HG03469 (cell line): ENCODE data around the gene USO1.
"Not testable (repeated sequence)": the region's sequence is repeated elsewhere in the genome, so short reads cannot be mapped to it uniquely, and the experiment has no call there.

Experiments used
- ATAC-seq: cut with Tn5 transposase; IDR thresholded peaks from one replicate; pipeline ENCODE4 v1.9.1; 2021; ENCODE audit warnings: mild to moderate bottlenecking, moderate library complexity, moderate number of reproducible peaks; ENCODE audit not compliant: unreplicated experiment

Gene USO1

DNA sequence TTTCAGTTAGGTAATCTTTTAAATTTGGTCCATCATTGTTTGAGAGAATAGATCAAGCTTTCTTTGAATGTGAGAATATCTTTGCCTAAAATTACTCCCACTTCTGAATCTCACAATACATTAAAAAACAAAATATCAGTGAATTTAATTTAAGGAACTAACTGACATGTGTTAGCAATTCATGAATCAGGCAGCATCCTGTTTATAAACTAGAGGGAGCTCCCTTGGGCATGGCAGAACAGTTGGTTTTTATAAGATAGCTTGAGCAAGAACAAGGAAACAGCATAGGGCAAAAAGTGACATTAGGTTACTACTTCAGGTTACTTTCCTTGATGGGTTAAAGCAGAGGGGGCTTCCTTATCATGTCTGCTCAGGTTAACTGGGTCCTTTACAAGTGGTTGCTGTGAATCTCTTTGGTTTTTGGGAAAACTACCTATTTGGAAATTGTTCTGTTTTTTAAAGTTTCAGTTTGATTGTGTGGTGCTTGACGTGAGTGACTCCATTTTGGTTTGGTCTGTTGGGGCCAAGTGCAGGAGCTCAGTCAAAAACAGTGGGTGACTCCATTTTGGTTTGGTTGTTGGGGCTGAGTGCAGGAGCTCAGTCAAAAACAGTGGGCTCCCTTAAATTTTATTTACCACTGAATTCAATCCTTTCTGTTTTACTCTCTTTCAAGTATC is 109.9 kb downstream of the USO1 start:
- ATAC-seq = no peak

DNA sequence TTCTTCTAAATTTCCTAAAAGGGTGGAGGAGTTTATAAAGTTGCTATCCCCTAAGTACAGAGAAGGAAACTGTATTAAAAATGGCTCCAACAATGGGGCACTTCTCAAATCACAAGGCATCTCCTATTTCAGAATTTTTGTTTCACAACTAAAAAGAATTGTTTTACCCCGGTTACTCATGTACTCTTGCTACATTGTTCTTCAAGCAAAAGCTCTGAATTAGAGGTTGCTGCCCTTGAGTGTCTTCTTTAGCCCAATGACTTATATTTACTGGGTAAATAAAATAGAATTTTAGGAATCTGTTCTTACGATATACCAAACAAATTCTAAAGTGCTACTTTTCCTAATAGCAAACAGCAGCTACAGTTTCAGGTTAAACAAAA is 110.4 kb downstream of the USO1 start:
- no peak for ATAC-seq

- no peak for ATAC-seq
Observed at GRCh38 chr4:75841641-75842520, 117.5 kb downstream of the USO1 start.

DNA sequence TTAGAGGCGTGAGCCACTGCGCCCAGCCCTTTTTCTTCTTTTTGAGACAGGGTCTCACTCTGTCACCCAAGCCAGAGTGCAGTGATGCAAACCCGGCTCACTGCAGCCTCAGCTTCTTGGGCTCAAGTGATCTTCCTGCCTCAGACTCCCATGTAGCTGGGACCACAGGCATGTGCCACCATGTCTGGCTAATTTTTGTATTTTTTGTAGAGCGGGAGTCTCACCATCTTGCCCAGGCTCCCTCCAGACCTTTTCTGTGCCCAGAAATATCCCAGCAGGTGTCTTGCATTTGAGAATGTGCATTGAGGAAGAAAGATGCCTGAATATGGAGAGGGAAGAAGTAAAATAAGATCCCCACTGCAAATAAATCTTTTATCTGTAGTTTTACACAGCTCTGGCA is 119.2 kb downstream of the USO1 start:
- ATAC-seq = no peak

DNA sequence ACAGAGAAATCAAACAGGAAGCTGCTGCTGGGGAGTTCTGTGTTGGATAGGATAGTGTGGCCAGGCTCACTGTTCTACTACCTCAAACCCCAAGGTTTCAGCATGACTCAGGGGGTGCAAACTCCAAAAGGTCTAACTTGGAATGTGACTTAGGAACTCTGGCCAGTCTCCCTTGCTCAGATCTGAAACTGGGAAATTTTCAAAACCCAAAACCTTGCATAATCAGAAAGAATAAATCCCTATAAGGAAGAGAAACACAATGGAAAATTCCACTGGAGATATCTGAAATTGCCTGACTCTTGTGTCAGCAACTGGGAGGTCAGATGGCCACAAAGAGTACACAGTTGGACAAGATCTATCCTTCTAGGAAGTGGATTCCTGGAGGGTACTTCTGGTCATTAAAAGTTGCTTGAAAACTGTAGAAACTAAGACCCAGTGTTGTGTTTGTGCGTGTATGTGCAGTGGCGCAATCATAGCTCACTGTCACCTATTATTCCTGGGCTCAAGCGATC is 119.8 kb downstream of the USO1 start:
- ATAC-seq = no peak

DNA sequence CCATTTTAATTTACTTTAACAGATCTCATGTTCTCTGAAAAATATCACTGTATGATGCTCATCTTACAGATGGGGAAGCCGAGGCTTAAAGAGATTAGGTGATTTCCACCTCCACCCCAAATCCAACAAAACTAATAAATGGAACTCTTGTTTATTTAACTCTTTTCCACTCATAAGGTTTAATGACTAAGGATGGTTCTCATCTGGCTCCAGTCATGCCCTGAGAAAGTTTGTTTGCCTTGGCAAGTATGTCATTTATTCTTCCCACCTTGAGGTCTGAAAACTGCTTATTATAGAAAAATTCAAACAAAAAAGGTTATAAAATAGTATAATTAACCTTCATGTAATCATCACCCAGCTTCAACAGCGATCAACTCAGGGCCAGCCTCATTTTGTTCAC is 121.6 kb downstream of the USO1 start:
- ATAC-seq = no peak

DNA sequence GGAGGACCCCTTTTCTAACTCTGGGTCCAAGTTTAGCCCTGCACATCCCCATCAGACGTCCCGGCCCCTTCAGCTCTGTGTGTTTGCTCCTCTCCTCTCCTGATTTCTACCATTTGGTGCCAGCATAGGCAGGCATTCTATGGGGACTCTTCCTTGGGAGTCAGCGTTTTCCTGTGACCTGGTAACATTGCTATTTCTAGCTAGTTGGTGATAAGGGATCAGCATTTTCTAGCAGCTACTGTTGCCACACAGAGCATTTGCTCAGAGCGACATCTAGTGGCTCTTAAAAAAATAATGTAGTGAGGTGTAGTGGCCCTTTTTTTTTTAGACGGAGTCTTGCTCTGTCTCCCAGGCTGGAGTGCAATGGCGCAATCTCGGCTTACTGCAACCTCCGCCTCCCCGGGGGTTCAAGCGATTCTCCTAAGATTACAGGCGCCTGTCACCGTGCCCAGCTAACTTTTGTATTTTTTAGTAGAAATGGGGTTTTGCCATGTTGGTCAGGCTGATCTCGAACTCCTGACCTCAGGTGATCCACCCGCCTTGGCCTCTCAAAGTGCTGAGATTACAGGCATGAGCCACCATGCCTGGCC is 123.9 kb downstream of the USO1 start:
- ATAC-seq = not testable (repeated sequence)

- ATAC-seq = no peak
Observed at GRCh38 chr4:75848891-75849290, 124.5 kb downstream of the USO1 start.

GRCh38 chr4:75849461-75849860 is 125.1 kb downstream of the USO1 start:
- ATAC-seq = no peak

DNA sequence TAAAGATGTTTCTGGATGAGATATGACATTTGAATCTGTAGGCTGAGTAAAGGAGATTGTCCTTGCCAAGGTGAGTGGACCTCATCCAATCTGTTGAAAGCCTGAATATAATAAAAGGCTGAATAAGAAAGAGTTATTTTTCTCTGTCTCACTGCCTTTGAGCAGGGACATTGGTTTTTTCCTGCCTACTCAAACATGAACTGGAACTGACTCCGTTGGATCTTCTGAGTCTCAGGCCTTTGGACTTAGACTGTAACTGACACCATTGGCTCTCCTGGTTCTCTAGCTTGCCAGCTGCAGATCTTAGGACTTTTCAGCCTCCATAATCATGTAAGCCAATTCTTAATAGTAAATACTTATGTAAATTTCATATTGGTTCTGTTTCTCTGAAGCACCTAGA is 134.3 kb downstream of the USO1 start:
- ATAC-seq = no peak

GRCh38 chr4:75860606-75861005 is 136.2 kb downstream of the USO1 start:
- ATAC-seq = no peak
